Measurements from ENCODE around the gene VPS18. TPM values are rescaled to one million over a fixed set of nuclear protein-coding genes. Genes with fewer than 3 reads are reported as not detected.

Gene VPS18
- polyA plus RNA-seq, 1 donor from 2014 or later = 13.8 TPM

GRCh38 chr15:40915679-40916078 lies 21.4 kb downstream of the VPS18 start:
- no peak for TF ChIP-seq TAF1 (IDR thresholded peaks at IDR 0.05; ENCODE audit: low read depth)
- Histone ChIP-seq H3K27me3 (ENCODE audit: insufficient read depth, low read depth, low read length) (no peaks in the 10 kb centered on the region), H3K9me3 (ENCODE audit: low read length) (no peaks in the 10 kb centered on the region), H3K4me3 (ENCODE audit: low read length) (no peak overlapping the region), H3K9ac (ENCODE audit: low read length) (no peak overlapping the region), H3K9me2 (ENCODE audit: insufficient read depth, low read length) (no peaks in the 10 kb centered on the region), H3K79me2 (replicated peaks; ENCODE audit: insufficient read depth, low read length) (no peaks in the 10 kb centered on the region), H4K20me1 (ENCODE audit: insufficient read depth) (no peaks in the 10 kb centered on the region), H3K36me3 (ENCODE audit: insufficient read depth, low read length) (no peaks in the 10 kb centered on the region), H3K4me2 (ENCODE audit: low read length) (no peak overlapping the region), H2AFZ (ENCODE audit: low read depth, low read length) (no peak overlapping the region), H3K27ac (ENCODE audit: low read length) (no peak overlapping the region), H3F3A (ENCODE audit: insufficient read depth, low read length, poor library complexity, severe bottlenecking) (no peaks in the 10 kb centered on the region)

- TF ChIP-seq EZH2 (IDR thresholded peaks at IDR 0.05; ENCODE audit: borderline replicate concordance, insufficient read depth, low read length, poor library complexity, severe bottlenecking) = no peak
- TF ChIP-seq REST (IDR thresholded peaks at IDR 0.05; ENCODE audit: borderline replicate concordance) = no peak
- Histone ChIP-seq H3K36me3 (ENCODE audit: insufficient read depth, low read length) (no peaks in the 10 kb centered on the region), H3K4me3 (ENCODE audit: low read length) (no peak overlapping the region), H3K4me2 (ENCODE audit: low read length) (no peak overlapping the region), H3K9ac (ENCODE audit: low read length) (no peak overlapping the region), H3K79me2 (replicated peaks; ENCODE audit: insufficient read depth, low read length) (no peaks in the 10 kb centered on the region), H3K9me3 (ENCODE audit: low read length) (no peaks in the 10 kb centered on the region), H3K9me2 (ENCODE audit: insufficient read depth, low read length) (no peaks in the 10 kb centered on the region), H4K20me1 (ENCODE audit: insufficient read depth) (no peaks in the 10 kb centered on the region), H3K27ac (ENCODE audit: low read length) (no peak overlapping the region), H2AFZ (ENCODE audit: low read depth, low read length) (no peak overlapping the region), H3F3A (ENCODE audit: insufficient read depth, low read length, poor library complexity, severe bottlenecking) (no peaks in the 10 kb centered on the region), H3K27me3 (ENCODE audit: insufficient read depth, low read depth, low read length) (peaks cover 3% of the 10 kb centered on the region)
These were observed 23.3 kb downstream of the VPS18 start for GRCh38 chr15:40917585-40917984.

GRCh38 chr15:40918146-40918798 lies 24.0 kb downstream of the VPS18 start:
- no peaks in the 10 kb centered on the region for H3F3A ChIP-seq (ENCODE audit: insufficient read depth, low read length, poor library complexity, severe bottlenecking)
- no peak overlapping the region for H3K9ac ChIP-seq (ENCODE audit: low read length)
- H3K4me2 ChIP-seq (ENCODE audit: low read length) = no peak overlapping the region
- no peak overlapping the region for H2AFZ ChIP-seq (ENCODE audit: low read depth, low read length)
- H4K20me1 ChIP-seq (ENCODE audit: insufficient read depth) = no peaks in the 10 kb centered on the region
- H3K4me3 ChIP-seq (ENCODE audit: low read length) = no peak overlapping the region
- no peaks in the 10 kb centered on the region for H3K9me3 ChIP-seq (ENCODE audit: low read length)
- H3K36me3 ChIP-seq (ENCODE audit: insufficient read depth, low read length) = no peaks in the 10 kb centered on the region
- peaks cover 8% of the 10 kb centered on the region for H3K27me3 ChIP-seq (ENCODE audit: insufficient read depth, low read depth, low read length)
- no peaks in the 10 kb centered on the region for H3K79me2 ChIP-seq (replicated peaks; ENCODE audit: insufficient read depth, low read length)
- no peak for TF ChIP-seq CTCF (IDR thresholded peaks at IDR 0.05; ENCODE audit: poor library complexity, severe bottlenecking)
- TF ChIP-seq RAD21 (conservative IDR thresholded peaks at IDR 0.05) = no peak
- no peak overlapping the region for H3K27ac ChIP-seq (ENCODE audit: low read length)
- H3K9me2 ChIP-seq (ENCODE audit: insufficient read depth, low read length) = no peaks in the 10 kb centered on the region

Data from neural cell (in vitro differentiated cells).